OCI-LY1 (cell line): ENCODE data around the gene HAPLN2.

Experiments used
- CTCF ChIP-seq: fragments of 200-600 bp; sonication (generic), shearing (Covaris generic); IDR thresholded peaks from 2 replicates; pipeline ENCODE4 v1.5.1; 2017; ENCODE audit warnings: mild to moderate bottlenecking, antibody characterized with exemption, low read length, moderate library complexity, mixed read lengths
- EZH2 ChIP-seq: fragments of 200-600 bp; sonication (generic), shearing (Covaris generic); IDR thresholded peaks from 2 replicates; pipeline ENCODE4 v1.8.0; 2017; ENCODE audit warnings: borderline replicate concordance, mixed run types, mild to moderate bottlenecking, antibody characterized with exemption, low read length, moderate library complexity, mixed read lengths

- TF ChIP-seq CTCF, result no peak
- TF ChIP-seq EZH2, result no peak
These were observed 6.8 kb downstream of the HAPLN2 start for GRCh38 chr1:156626079-156626438.
